ENCODE measurements around the gene HSD17B10. TPM values are rescaled to one million over a fixed set of nuclear protein-coding genes. Genes with fewer than 3 reads are reported as not detected.
"Not testable (repeated sequence)": the region's sequence is repeated elsewhere in the genome, so short reads cannot be mapped to it uniquely, and the experiment has no call there.

Gene HSD17B10
- polyA plus RNA-seq (ENCODE audit: insufficient read length in 4 of 4) = 100 to 1,000 TPM in 3 of 4 donors, 10 to 100 TPM in 1; 93.8 to 134 (median 114) TPM

GRCh38 chrX:53433651-53434639, at the start of gene HSD17B10:
TSS of gene HSD17B10 (minus strand) at chrX:53434370. CDS start at chrX:53434345, 25 bp downstream.
- peak in 3 of 4 donors; percentile 42 to 56 (median 48) for DNase-seq (ENCODE audit: low read depth in 4 of 4, low spot score in 3 of 4)

GRCh38 chrX:53483416-53483815, 49.2 kb upstream of the HSD17B10 start:
- DNase-seq (ENCODE audit: low read depth in 4 of 4, low spot score in 3 of 4) = no peak

GRCh38 chrX:53481816-53482465, 47.8 kb upstream of the HSD17B10 start:
- DNase-seq (ENCODE audit: low read depth in 4 of 4, low spot score in 3 of 4) = peak; percentile 10 to 35 (median 13)

DNA sequence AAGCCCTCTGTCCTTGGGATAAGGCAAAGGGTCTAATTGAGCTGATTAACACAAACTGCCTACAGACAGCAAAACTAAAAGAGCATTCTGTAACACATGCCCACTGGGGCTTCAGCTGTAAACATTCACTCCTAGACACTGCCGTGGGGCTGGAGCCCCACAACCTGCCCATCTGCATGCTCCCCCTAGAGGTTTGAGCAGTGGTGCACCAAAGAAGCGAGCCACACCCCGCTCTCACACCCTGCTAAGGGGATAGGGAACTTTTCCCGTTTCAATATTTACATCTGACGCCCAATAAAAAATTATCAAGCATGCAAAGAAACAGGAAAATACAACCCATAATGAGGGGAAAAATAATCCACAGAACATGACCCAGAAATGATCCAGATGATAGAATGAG, 46.9 kb upstream of the HSD17B10 start:
- no peak for DNase-seq (ENCODE audit: low read depth in 4 of 4, low spot score in 3 of 4)

GRCh38 chrX:53479301-53479700, 45.1 kb upstream of the HSD17B10 start:
- DNase-seq (ENCODE audit: low read depth in 4 of 4, low spot score in 3 of 4) = no peak

- DNase-seq (ENCODE audit: low read depth in 4 of 4, low spot score in 3 of 4) = no peak
Measured at GRCh38 chrX:53476371-53476770, 42.2 kb upstream of the HSD17B10 start.

- no peak for DNase-seq (ENCODE audit: low read depth in 4 of 4, low spot score in 3 of 4)
Measured at GRCh38 chrX:53474707-53475106, 40.5 kb upstream of the HSD17B10 start.

DNA sequence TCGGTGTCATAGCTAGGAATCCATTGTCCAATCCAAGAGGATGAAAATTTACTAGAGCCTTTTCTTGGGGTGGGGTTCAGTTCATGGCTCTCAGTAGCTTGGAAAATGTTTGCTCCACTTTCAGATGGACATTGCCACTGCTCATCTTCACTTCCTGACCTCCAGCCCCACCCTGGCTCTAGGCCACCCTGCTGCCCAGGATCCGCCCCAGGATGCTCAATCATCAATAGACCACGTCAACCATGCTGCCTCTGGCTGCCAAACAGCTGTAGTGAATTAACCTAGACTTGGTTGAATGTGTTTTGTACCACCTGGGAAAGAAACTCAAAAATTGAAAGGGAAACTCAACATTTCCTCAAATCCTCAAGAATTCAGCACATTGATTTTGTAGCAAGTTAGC, 37.2 kb upstream of the HSD17B10 start:
- no peak for DNase-seq (ENCODE audit: low read depth in 4 of 4, low spot score in 3 of 4)

DNA sequence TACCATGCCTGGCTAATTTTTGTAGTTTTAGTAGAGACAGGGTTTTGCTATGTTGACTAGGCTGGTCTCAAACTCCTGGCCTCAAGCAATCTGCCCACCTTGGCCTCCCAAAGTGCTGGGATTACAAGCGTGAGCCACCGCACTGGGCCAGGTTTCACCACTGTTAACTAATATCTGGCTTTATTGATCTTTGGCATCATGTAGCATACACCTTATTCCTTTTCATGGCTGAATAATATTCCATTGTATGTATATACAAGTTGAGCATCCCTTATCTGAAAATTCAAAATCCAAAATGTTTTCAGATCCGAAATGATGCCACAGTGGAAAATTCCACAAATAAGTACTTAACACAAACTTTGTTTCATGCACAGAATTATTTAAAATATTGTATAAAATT, 34.5 kb upstream of the HSD17B10 start:
- not testable (repeated sequence) for DNase-seq (ENCODE audit: low read depth in 4 of 4, low spot score in 3 of 4)

DNA sequence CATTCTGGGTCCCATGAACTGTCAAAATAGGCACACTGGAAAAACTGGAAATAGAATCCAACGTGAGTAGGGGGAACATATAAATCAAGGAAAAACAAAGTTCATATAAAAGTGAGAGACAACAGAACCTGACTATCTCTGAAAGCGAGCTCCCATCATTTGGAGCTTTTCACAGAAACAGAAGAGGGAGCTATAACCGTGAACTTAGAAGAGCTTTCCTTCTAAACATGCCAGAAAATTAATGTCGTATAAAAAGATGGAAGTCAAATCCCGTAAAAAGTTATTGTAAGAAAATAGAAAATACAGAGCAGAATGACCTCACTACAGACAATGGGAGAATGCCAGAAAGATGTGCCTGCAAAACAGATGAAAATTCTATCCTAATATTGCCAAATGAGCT, 23.9 kb upstream of the HSD17B10 start:
- no peak for DNase-seq (ENCODE audit: low read depth in 4 of 4, low spot score in 3 of 4)

DNA sequence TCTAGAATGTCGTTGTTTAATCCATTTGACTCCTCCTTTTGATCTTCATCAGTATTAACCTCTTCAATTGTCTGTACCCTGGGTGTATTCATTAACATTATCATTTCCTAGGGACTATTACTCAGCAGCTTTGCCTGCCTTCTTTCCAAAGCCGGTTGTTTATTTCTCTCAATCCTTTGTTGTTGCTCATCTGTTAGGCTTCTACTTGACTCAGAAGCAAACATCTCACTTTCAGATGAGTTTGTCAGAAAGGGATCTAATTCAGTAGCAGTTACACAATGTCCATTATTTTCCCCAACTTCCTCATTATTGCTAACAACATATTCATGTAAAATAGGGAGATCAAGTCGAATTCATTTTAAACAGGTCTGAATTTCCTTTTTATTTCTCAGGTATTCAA, 22.1 kb upstream of the HSD17B10 start:
- DNase-seq (ENCODE audit: low read depth in 4 of 4, low spot score in 3 of 4) = no peak

GRCh38 chrX:53452812-53453211, 18.6 kb upstream of the HSD17B10 start:
- DNase-seq (ENCODE audit: low read depth in 4 of 4, low spot score in 3 of 4) = no peak

- no peak for DNase-seq (ENCODE audit: low read depth in 4 of 4, low spot score in 3 of 4)
Measured at GRCh38 chrX:53449632-53450031, 15.5 kb upstream of the HSD17B10 start.

GRCh38 chrX:53447441-53447840, 13.3 kb upstream of the HSD17B10 start:
- no peak for DNase-seq (ENCODE audit: low read depth in 4 of 4, low spot score in 3 of 4)

GRCh38 chrX:53445977-53446376, 11.8 kb upstream of the HSD17B10 start:
- no peak for DNase-seq (ENCODE audit: low read depth in 4 of 4, low spot score in 3 of 4)

DNA sequence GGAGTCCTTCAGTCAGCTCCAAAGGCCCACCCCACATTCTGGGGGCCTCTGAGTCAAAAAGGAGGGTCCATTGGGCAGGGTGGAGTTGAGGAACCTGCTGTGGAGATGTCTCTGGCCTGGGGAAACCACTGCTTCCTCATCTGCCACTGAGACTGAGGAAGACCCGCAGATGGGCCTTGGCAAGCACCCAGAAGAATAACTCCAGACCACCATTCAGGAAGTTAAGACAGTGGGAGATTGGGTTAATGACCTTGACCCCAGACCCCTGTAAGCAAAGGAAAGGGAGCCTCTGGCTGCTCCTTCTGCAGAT, 8.1 kb upstream of the HSD17B10 start:
- DNase-seq (ENCODE audit: low read depth in 4 of 4, low spot score in 3 of 4) = no peak

GRCh38 chrX:53441531-53442321, 7.6 kb upstream of the HSD17B10 start:
- no peak for DNase-seq (ENCODE audit: low read depth in 4 of 4, low spot score in 3 of 4)

GRCh38 chrX:53440621-53441517, 6.7 kb upstream of the HSD17B10 start:
- no peak for DNase-seq (ENCODE audit: low read depth in 4 of 4, low spot score in 3 of 4)

DNA sequence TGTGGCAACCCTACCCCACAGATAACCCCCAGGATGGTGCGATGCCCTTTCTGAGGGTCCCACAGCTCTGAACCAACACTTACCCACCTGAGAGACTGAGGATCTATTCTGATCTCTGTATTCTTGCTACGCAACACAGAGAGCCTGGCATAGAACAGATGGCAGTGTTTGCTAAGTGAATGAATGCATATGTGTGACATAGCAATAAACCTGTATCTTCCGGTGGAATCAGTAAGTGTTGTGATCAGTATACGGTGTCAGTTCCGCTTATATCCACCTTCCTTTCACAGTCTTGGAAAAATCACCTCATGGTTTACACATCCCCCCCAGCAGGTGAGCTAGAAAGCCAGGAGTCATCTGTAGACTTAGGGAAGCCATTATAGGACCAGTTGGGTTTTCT, 5.9 kb upstream of the HSD17B10 start:
- no peak for DNase-seq (ENCODE audit: low read depth in 4 of 4, low spot score in 3 of 4)

DNA sequence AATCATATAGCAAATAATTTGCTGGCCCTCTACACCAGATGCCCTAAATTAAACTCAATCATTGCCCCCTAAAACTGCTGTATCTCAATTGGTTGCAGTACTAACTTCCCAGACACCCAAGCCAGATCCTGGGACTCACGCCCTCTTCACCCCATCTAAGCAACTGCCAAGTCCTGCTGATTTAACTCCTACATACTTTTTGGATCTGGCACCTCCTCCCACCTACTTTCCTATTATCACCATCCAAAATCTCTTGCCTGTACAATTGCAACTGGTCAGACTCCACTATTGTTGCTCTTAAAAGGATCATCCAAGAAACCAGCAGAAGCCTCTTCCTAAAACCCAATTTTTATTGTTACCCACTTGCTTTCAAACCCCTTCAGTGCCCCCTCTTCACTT, 4.7 kb upstream of the HSD17B10 start:
- DNase-seq (ENCODE audit: low read depth in 4 of 4, low spot score in 3 of 4) = no peak

Measured in right renal pelvis (tissue), 4 donors.